ENCODE measurements around the gene KLK4. TPM values are rescaled to one million over a fixed set of nuclear protein-coding genes. Genes with fewer than 3 reads are reported as not detected.

KLK4 gene
- total and polyA plus RNA-seq, 2 donors, result 0.39 TPM; not detected in 1

GRCh38 chr19:50875795-50876422 lies 35.3 kb downstream of the KLK4 start:
- Histone ChIP-seq H3K27me3 (ENCODE audit: control insufficient read depth in 2 of 2, insufficient read depth in 1 of 2, low read length in 1 of 2) (peaks cover 0 to 15% of the 10 kb centered on the region in 2 donors), H3K4me1 (ENCODE audit: control insufficient read depth in 2 of 2, insufficient read depth in 2 of 2, low read length in 2 of 2) (no peaks in the 10 kb centered on the region), H3K36me3 (ENCODE audit: control insufficient read depth in 2 of 2, insufficient read depth in 2 of 2, low read length in 1 of 2) (no peaks in the 10 kb centered on the region), H3K4me3 (ENCODE audit: low read length in 2 of 2) (no peak overlapping the region), H3K27ac (ENCODE audit: low read depth in 1 of 2, low read length in 1 of 2) (no peak overlapping the region), H3K9me3 (ENCODE audit: control insufficient read depth in 2 of 2, insufficient read depth in 1 of 2, low read length in 1 of 2) (no peaks in the 10 kb centered on the region)
- DNase-seq (ENCODE audit: low read depth in 6 of 9, low spot score in 9 of 9), result no peak
- 45% methylated on average over 9 of the region's 9 CpGs for WGBS

GRCh38 chr19:50874211-50874610 lies 37.0 kb downstream of the KLK4 start:
- Histone ChIP-seq H3K4me1 (ENCODE audit: control insufficient read depth in 2 of 2, insufficient read depth in 2 of 2, low read length in 2 of 2) (no peaks in the 10 kb centered on the region), H3K36me3 (ENCODE audit: control insufficient read depth in 2 of 2, insufficient read depth in 2 of 2, low read length in 1 of 2) (no peaks in the 10 kb centered on the region), H3K27ac (ENCODE audit: low read depth in 1 of 2, low read length in 1 of 2) (no peak overlapping the region), H3K9me3 (ENCODE audit: control insufficient read depth in 2 of 2, insufficient read depth in 1 of 2, low read length in 1 of 2) (no peaks in the 10 kb centered on the region), H3K27me3 (ENCODE audit: control insufficient read depth in 2 of 2, insufficient read depth in 1 of 2, low read length in 1 of 2) (peaks cover 0 to 15% of the 10 kb centered on the region in 2 donors), H3K4me3 (ENCODE audit: low read length in 2 of 2) (no peak overlapping the region)
- no peak for DNase-seq (ENCODE audit: low read depth in 6 of 9, low spot score in 9 of 9)
- 86% methylated on average over 5 of the region's 5 CpGs for WGBS

- H3K27me3 ChIP-seq (ENCODE audit: control insufficient read depth in 2 of 2, insufficient read depth in 1 of 2, low read length in 1 of 2), result peaks cover 0 to 15% of the 10 kb centered on the region in 2 donors
These were observed 38.1 kb downstream of the KLK4 start, which contains the start of gene KLK2 for GRCh38 chr19:50873056-50873455. Gene KLK2 (plus strand): TSS chr19:50873439. CDS start chr19:50873474, 35 bp downstream.

DNA sequence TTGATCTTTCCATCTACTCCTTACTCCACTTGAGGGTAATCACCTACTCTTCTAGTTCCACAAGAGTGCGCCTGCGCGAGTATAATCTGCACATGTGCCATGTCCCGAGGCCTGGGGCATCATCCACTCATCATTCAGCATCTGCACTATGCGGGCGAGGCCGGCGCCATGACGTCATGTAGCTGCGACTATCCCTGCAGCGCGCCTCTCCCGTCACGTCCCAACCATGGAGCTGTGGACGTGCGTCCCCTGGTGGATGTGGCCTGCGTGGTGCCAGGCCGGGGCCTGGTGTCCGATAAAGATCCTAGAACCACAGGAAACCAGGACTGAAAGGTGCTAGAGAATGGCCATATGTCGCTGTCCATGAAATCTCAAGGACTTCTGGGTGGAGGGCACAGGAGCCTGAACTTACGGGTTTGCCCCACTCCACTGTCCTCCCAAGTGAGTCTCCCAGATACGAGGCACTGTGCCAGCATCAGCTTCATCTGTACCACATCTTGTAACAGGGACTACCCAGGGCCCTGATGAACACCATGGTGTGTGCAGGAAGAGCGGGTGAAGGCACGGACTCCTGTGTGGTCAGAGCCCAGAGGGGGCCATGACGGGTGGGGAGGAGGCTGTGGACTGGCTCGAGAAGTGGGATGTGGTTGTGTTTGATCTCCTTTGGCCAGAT lies 40.6 kb downstream of the KLK4 start:
- Histone ChIP-seq H3K4me1 (ENCODE audit: control insufficient read depth in 2 of 2, insufficient read depth in 2 of 2, low read length in 2 of 2) (no peaks in the 10 kb centered on the region), H3K9me3 (ENCODE audit: control insufficient read depth in 2 of 2, insufficient read depth in 1 of 2, low read length in 1 of 2) (no peaks in the 10 kb centered on the region), H3K4me3 (ENCODE audit: low read length in 2 of 2) (no peak overlapping the region), H3K27ac (ENCODE audit: low read depth in 1 of 2, low read length in 1 of 2) (no peak overlapping the region), H3K27me3 (ENCODE audit: control insufficient read depth in 2 of 2, insufficient read depth in 1 of 2, low read length in 1 of 2) (peaks cover 0 to 8% of the 10 kb centered on the region in 2 donors), H3K36me3 (ENCODE audit: control insufficient read depth in 2 of 2, insufficient read depth in 2 of 2, low read length in 1 of 2) (no peaks in the 10 kb centered on the region)
- WGBS, result 61% methylated on average over 26 of the region's 26 CpGs
- no peak for DNase-seq (ENCODE audit: low read depth in 6 of 9, low spot score in 9 of 9)

More at GRCh38 chr19:50873056-50873455, 38.1 kb downstream of the KLK4 start, which contains the start of gene KLK2:
- no peaks in the 10 kb centered on the region for H3K4me1 ChIP-seq (ENCODE audit: control insufficient read depth in 2 of 2, insufficient read depth in 2 of 2, low read length in 2 of 2)
- no peaks in the 10 kb centered on the region for H3K36me3 ChIP-seq (ENCODE audit: control insufficient read depth in 2 of 2, insufficient read depth in 2 of 2, low read length in 1 of 2)
- DNase-seq (ENCODE audit: low read depth in 6 of 9, low spot score in 9 of 9), result no peak
- H3K27ac ChIP-seq (ENCODE audit: low read depth in 1 of 2, low read length in 1 of 2), result no peak within 1 kb of the TSS
- no peaks in the 10 kb centered on the region for H3K9me3 ChIP-seq (ENCODE audit: control insufficient read depth in 2 of 2, insufficient read depth in 1 of 2, low read length in 1 of 2)
- H3K4me3 ChIP-seq (ENCODE audit: low read length in 2 of 2), result no peak within 1 kb of the TSS
- WGBS, result 85% methylated on average over 3 of the region's 3 CpGs

- WGBS, result 94% methylated on average over 4 of the region's 4 CpGs
- no peak overlapping the region for H3K4me3 ChIP-seq (ENCODE audit: low read length in 2 of 2)
These were observed 41.7 kb downstream of the KLK4 start for GRCh38 chr19:50869479-50869878.

DNA sequence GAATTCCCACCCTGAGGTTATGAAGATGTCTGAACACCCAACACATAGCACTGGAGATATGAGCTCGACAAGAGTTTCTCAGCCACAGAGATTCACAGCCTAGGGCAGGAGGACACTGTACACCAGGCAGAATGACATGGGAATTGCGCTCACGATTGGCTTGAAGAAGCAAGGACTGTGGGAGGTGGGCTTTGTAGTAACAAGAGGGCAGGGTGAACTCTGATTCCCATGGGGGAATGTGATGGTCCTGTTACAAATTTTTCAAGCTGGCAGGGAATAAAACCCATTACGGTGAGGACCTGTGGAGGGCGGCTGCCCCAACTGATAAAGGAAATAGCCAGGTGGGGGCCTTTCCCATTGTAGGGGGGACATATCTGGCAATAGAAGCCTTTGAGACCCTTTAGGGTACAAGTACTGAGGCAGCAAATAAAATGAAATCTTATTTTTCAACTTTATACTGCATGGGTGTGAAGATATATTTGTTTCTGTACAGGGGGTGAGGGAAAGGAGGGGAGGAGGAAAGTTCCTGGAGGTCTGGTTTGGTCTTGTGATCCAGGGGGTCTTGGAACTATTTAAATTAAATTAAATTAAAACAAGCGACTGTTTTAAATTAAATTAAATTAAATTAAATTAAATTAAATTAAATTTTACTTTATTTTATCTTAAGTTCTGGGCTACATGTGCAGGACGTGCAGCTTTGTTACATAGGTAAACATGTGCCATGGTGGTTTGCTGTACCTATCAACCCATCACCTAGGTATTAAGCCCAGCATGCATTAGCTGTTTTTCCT lies 49.5 kb downstream of the KLK4 start:
- Histone ChIP-seq H3K27ac (ENCODE audit: low read depth in 1 of 2, low read length in 1 of 2) (no peak overlapping the region), H3K36me3 (ENCODE audit: control insufficient read depth in 2 of 2, insufficient read depth in 2 of 2, low read length in 1 of 2) (no peaks in the 10 kb centered on the region), H3K9me3 (ENCODE audit: control insufficient read depth in 2 of 2, insufficient read depth in 1 of 2, low read length in 1 of 2) (no peaks in the 10 kb centered on the region), H3K4me1 (ENCODE audit: control insufficient read depth in 2 of 2, insufficient read depth in 2 of 2, low read length in 2 of 2) (no peaks in the 10 kb centered on the region), H3K4me3 (ENCODE audit: low read length in 2 of 2) (no peak overlapping the region), H3K27me3 (ENCODE audit: control insufficient read depth in 2 of 2, insufficient read depth in 1 of 2, low read length in 1 of 2) (peaks cover 0 to 12% of the 10 kb centered on the region in 2 donors)
- DNase-seq (ENCODE audit: low read depth in 6 of 9, low spot score in 9 of 9), result no peak
- 74% methylated on average over 7 of the region's 7 CpGs for WGBS

More at GRCh38 chr19:50869479-50869878, 41.7 kb downstream of the KLK4 start:
- no peak overlapping the region for H3K27ac ChIP-seq (ENCODE audit: low read depth in 1 of 2, low read length in 1 of 2)
- H3K36me3 ChIP-seq (ENCODE audit: control insufficient read depth in 2 of 2, insufficient read depth in 2 of 2, low read length in 1 of 2), result no peaks in the 10 kb centered on the region
- no peaks in the 10 kb centered on the region for H3K4me1 ChIP-seq (ENCODE audit: control insufficient read depth in 2 of 2, insufficient read depth in 2 of 2, low read length in 2 of 2)
- no peak for DNase-seq (ENCODE audit: low read depth in 6 of 9, low spot score in 9 of 9)
- peaks cover 0 to 1% of the 10 kb centered on the region in 2 donors for H3K27me3 ChIP-seq (ENCODE audit: control insufficient read depth in 2 of 2, insufficient read depth in 1 of 2, low read length in 1 of 2)
- no peaks in the 10 kb centered on the region for H3K9me3 ChIP-seq (ENCODE audit: control insufficient read depth in 2 of 2, insufficient read depth in 1 of 2, low read length in 1 of 2)

GRCh38 chr19:50861010-50861409 lies 50.2 kb downstream of the KLK4 start:
- Histone ChIP-seq H3K4me1 (ENCODE audit: control insufficient read depth in 2 of 2, insufficient read depth in 2 of 2, low read length in 2 of 2) (no peaks in the 10 kb centered on the region), H3K27ac (ENCODE audit: low read depth in 1 of 2, low read length in 1 of 2) (no peak overlapping the region), H3K4me3 (ENCODE audit: low read length in 2 of 2) (no peak overlapping the region), H3K36me3 (ENCODE audit: control insufficient read depth in 2 of 2, insufficient read depth in 2 of 2, low read length in 1 of 2) (no peaks in the 10 kb centered on the region), H3K27me3 (ENCODE audit: control insufficient read depth in 2 of 2, insufficient read depth in 1 of 2, low read length in 1 of 2) (peaks cover 0 to 12% of the 10 kb centered on the region in 2 donors), H3K9me3 (ENCODE audit: control insufficient read depth in 2 of 2, insufficient read depth in 1 of 2, low read length in 1 of 2) (no peaks in the 10 kb centered on the region)
- no peak for DNase-seq (ENCODE audit: low read depth in 6 of 9, low spot score in 9 of 9)
- 87% methylated on average over 5 of the region's 5 CpGs for WGBS

- H3K27ac ChIP-seq (ENCODE audit: low read depth in 1 of 2, low read length in 1 of 2), result no peak overlapping the region
- peaks cover 0 to 13% of the 10 kb centered on the region in 2 donors for H3K27me3 ChIP-seq (ENCODE audit: control insufficient read depth in 2 of 2, insufficient read depth in 1 of 2, low read length in 1 of 2)
- no peaks in the 10 kb centered on the region for H3K9me3 ChIP-seq (ENCODE audit: control insufficient read depth in 2 of 2, insufficient read depth in 1 of 2, low read length in 1 of 2)
- 95% methylated on average over 4 of the region's 4 CpGs for WGBS
- no peaks in the 10 kb centered on the region for H3K4me1 ChIP-seq (ENCODE audit: control insufficient read depth in 2 of 2, insufficient read depth in 2 of 2, low read length in 2 of 2)
- H3K4me3 ChIP-seq (ENCODE audit: low read length in 2 of 2), result no peak overlapping the region
- no peaks in the 10 kb centered on the region for H3K36me3 ChIP-seq (ENCODE audit: control insufficient read depth in 2 of 2, insufficient read depth in 2 of 2, low read length in 1 of 2)
- DNase-seq (ENCODE audit: low read depth in 6 of 9, low spot score in 9 of 9), result no peak
These were observed 51.3 kb downstream of the KLK4 start for GRCh38 chr19:50859849-50860248.

DNA sequence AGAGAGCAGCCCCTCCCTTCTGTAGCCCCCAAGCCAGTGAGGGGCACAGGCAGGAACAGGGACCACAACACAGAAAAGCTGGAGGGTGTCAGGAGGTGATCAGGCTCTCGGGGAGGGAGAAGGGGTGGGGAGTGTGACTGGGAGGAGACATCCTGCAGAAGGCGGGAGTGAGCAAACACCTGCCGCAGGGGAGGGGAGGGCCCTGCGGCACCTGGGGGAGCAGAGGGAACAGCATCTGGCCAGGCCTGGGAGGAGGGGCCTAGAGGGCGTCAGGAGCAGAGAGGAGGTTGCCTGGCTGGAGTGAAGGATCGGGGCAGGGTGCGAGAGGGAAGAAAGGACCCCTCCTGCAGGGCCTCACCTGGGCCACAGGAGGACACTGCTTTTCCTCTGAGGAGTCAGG lies 52.3 kb downstream of the KLK4 start:
- Histone ChIP-seq H3K36me3 (ENCODE audit: control insufficient read depth in 2 of 2, insufficient read depth in 2 of 2, low read length in 1 of 2) (no peaks in the 10 kb centered on the region), H3K9me3 (ENCODE audit: control insufficient read depth in 2 of 2, insufficient read depth in 1 of 2, low read length in 1 of 2) (no peaks in the 10 kb centered on the region), H3K4me1 (ENCODE audit: control insufficient read depth in 2 of 2, insufficient read depth in 2 of 2, low read length in 2 of 2) (no peaks in the 10 kb centered on the region), H3K27ac (ENCODE audit: low read depth in 1 of 2, low read length in 1 of 2) (no peak overlapping the region), H3K27me3 (ENCODE audit: control insufficient read depth in 2 of 2, insufficient read depth in 1 of 2, low read length in 1 of 2) (peaks cover 0 to 15% of the 10 kb centered on the region in 2 donors), H3K4me3 (ENCODE audit: low read length in 2 of 2) (no peak overlapping the region)
- WGBS, result 23% methylated on average over 7 of the region's 7 CpGs
- DNase-seq (ENCODE audit: low read depth in 6 of 9, low spot score in 9 of 9), result no peak
